DOHH2 (cell line): ENCODE results near the gene GOLGA8N.

Experiments used
- EZH2phosphoT487 ChIP-seq: fragments of 200-600 bp; sonication (generic); IDR thresholded peaks from 2 replicates; pipeline ENCODE4 v1.6.1; 2017; ENCODE audit warnings: borderline replicate concordance, mild to moderate bottlenecking, antibody characterized with exemption, low read length, moderate library complexity, mixed read lengths
- TF ChIP-seq, protein P1 (sequence below): fragments of 200-600 bp; sonication (generic); IDR thresholded peaks from one replicate; pipeline ENCODE4 v1.5.1; 2014; ENCODE audit warnings: antibody characterized with exemption, mild to moderate bottlenecking, low read depth, low read length; ENCODE audit not compliant: poor library complexity, severe bottlenecking

DNA sequence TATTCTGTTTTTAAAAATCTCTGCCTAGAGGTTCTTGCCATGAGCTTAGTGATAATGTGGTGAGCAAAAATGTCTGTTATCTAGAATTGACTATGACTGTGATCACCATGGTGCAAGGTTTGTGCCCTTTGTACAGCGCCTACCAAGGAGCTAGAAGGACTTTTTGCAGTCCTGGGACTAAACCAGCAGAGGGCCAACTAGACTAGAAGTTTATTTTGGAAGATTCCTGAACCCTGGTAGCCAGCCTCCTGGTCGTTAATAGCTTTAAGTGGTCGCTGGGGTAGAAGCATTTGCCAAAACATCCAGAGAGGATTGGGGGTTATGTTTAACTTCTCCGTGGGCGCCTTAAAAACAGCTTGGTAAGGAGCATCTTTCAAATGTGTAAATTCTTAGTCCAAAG lies 56.1 kb downstream of the GOLGA8N start:
- TF ChIP-seq, protein P1, sequence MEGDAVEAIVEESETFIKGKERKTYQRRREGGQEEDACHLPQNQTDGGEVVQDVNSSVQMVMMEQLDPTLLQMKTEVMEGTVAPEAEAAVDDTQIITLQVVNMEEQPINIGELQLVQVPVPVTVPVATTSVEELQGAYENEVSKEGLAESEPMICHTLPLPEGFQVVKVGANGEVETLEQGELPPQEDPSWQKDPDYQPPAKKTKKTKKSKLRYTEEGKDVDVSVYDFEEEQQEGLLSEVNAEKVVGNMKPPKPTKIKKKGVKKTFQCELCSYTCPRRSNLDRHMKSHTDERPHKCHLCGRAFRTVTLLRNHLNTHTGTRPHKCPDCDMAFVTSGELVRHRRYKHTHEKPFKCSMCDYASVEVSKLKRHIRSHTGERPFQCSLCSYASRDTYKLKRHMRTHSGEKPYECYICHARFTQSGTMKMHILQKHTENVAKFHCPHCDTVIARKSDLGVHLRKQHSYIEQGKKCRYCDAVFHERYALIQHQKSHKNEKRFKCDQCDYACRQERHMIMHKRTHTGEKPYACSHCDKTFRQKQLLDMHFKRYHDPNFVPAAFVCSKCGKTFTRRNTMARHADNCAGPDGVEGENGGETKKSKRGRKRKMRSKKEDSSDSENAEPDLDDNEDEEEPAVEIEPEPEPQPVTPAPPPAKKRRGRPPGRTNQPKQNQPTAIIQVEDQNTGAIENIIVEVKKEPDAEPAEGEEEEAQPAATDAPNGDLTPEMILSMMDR: no peak
- no peak for TF ChIP-seq EZH2phosphoT487
